ENCODE data around the gene PSTPIP1. TPM values are rescaled to one million over a fixed set of nuclear protein-coding genes. Genes with fewer than 3 reads are reported as not detected.

The PSTPIP1 gene
- total and polyA plus RNA-seq, 2 of the 13 experiments (the other 11 are each of a cell fraction or from before 2014, with no cell fraction given), result 4.4 to 8.7 TPM

DNA sequence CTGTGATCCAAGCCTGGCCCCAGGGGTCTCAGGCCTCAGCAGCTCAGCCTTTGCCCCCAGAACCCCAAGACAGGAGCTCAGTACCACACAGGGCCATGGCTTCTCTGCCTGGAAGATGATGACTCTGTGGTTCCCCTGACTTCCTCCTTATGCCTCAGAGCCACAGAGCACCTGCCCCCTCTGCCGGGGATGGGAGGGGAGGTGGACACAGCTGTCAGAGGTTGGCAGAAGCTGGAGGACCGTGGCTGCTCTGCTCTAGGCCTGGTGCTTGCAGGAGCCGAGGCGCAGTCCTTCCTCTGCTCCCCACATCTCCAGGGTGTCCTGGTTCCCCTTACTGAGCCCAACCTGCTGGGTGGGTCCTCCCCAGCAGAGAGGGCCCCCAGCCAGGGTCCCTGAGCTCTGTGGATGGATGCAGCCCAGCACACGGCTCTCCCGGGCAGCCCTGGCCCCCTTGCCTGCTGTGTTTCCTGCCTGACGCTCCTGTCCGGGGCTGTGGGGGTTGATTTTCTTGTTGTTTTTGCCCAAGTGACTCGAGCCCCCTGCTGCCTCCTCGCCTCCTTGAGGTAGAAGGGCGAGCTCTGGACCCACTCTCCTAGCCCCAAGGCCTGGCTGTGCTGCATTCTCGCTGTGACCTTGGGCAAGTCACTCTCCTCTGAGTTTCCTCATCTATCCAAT lies 36.6 kb downstream of the PSTPIP1 start (continued):
- TF ChIP-seq, protein P1, sequence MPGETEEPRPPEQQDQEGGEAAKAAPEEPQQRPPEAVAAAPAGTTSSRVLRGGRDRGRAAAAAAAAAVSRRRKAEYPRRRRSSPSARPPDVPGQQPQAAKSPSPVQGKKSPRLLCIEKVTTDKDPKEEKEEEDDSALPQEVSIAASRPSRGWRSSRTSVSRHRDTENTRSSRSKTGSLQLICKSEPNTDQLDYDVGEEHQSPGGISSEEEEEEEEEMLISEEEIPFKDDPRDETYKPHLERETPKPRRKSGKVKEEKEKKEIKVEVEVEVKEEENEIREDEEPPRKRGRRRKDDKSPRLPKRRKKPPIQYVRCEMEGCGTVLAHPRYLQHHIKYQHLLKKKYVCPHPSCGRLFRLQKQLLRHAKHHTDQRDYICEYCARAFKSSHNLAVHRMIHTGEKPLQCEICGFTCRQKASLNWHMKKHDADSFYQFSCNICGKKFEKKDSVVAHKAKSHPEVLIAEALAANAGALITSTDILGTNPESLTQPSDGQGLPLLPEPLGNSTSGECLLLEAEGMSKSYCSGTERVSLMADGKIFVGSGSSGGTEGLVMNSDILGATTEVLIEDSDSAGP (CRISPR knock-in tag; IDR thresholded peaks at IDR 0.05; ENCODE audit: borderline replicate concordance), result 0 out of 2 replicates have a peak, but pooled peaks have one; percentile 5
- TF ChIP-seq PAX8 (CRISPR knock-in tag; IDR thresholded peaks at IDR 0.05; ENCODE audit: borderline replicate concordance) (no peak), GPN1 (CRISPR knock-in tag; IDR thresholded peaks at IDR 0.05; ENCODE audit: borderline replicate concordance) (no peak)
- TF ChIP-seq, protein P2, sequence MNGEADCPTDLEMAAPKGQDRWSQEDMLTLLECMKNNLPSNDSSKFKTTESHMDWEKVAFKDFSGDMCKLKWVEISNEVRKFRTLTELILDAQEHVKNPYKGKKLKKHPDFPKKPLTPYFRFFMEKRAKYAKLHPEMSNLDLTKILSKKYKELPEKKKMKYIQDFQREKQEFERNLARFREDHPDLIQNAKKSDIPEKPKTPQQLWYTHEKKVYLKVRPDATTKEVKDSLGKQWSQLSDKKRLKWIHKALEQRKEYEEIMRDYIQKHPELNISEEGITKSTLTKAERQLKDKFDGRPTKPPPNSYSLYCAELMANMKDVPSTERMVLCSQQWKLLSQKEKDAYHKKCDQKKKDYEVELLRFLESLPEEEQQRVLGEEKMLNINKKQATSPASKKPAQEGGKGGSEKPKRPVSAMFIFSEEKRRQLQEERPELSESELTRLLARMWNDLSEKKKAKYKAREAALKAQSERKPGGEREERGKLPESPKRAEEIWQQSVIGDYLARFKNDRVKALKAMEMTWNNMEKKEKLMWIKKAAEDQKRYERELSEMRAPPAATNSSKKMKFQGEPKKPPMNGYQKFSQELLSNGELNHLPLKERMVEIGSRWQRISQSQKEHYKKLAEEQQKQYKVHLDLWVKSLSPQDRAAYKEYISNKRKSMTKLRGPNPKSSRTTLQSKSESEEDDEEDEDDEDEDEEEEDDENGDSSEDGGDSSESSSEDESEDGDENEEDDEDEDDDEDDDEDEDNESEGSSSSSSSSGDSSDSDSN (CRISPR knock-in tag; IDR thresholded peaks at IDR 0.05), result no peak

DNA sequence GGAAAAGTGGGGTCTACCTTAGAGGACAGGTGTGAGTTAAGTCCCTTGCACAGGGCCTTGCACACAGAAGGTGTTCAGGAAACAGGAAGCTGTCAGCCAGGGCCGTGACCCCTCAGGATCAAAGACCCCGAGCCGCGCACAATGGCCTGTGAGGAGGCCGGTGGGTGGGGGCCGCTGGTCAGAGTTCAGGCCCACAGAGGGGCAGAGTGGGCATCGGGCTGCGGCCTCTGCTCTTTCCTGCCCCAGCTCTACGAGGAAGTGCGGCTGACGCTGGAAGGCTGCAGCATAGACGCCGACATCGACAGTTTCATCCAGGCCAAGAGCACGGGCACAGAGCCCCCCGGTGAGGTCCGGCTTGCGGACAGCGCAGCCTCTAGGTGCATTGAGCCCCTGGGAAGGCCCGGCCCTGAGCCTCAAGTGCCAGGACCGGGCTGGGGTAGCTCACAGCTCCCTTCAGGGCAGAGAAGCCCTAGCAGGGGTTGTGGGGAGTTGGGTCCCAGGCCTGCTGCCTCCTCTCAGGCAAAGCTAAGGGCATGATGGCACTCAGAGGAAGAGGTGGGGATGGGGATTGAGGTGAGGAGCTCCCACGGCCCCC lies 37.2 kb downstream of the PSTPIP1 start:
- peak overlapping the region; percentile 66 to 81 (median 74) for H3K4me3 ChIP-seq (replicated peaks in 1 of 3; ENCODE audit: insufficient read depth in 1 of 3, low read depth in 2 of 3, low read length in 3 of 3)
- H3K9ac ChIP-seq (ENCODE audit: insufficient read depth, low read depth, low read length), result peak overlapping the region; percentile 66
- H3K27me3 ChIP-seq (ENCODE audit: control insufficient read depth in 1 of 2, insufficient read depth in 2 of 2, low read length in 2 of 2), result peaks cover 1 to 8% of the 10 kb centered on the region in 2 experiments; a peak in 3 of 5 replicates
- H3K4me1 ChIP-seq (ENCODE audit: insufficient read depth, low read length), result peaks cover 47% of the 10 kb centered on the region
- BruUV-seq (replicated peaks), result TSS peak; percentile 72
- H3K79me2 ChIP-seq (ENCODE audit: insufficient read depth, low read length), result no peaks in the 10 kb centered on the region
- intact Hi-C loops (cut with micrococcal nuclease; ENCODE audit: unreplicated experiment) (loop anchor here (5.0 kb wide), 1 partner anchor 130 kb away; no protein-coding TSS in a partner anchor), in situ Hi-C loops (cut with HindIII; ENCODE audit: extremely low pct_ligation_motif_present, low pct_unique_long_range_greater_than_20kb) (loop anchor here (10.0 kb wide), 1 partner anchor 127 kb away; the partner anchor contains the start of gene SCAPER)
- ChIA-PET CTCF (ENCODE audit: low intra/inter-chr PET ratio, low total read pairs) (no interaction called here), POLR2A (interaction anchor here (1.0 to 1.5 kb wide), 4 partner anchors 35 to 473 kb away, joined by 3 to 4 read pairs (median 3); partner anchors contain the start of genes RCN2 and TSPAN3)
- FAIRE-seq, result no peak
- peak overlapping the region; percentile 59 for H3K27ac ChIP-seq (ENCODE audit: extremely low read length, insufficient read depth, low read length)
- peak; percentile 66 for DNase-seq (ENCODE audit: low spot score)
- WGBS (ENCODE audit: low lambda C conversion rate), result 0% methylated on average over 2 of the region's 22 CpGs
- peak; percentile 43 for ATAC-seq
- H2AFZ ChIP-seq (ENCODE audit: low read length), result no peak overlapping the region
- H3K36me3 ChIP-seq (replicated peaks in 1 of 2; ENCODE audit: control insufficient read depth in 1 of 2, insufficient read depth in 2 of 2, low read length in 2 of 2), result peaks cover 0 to 6% of the 10 kb centered on the region in 2 experiments; a peak in 2 of 5 replicates
- no peaks in the 10 kb centered on the region for H3K9me3 ChIP-seq (ENCODE audit: low read length)
- peak overlapping the region; percentile 97 for H3K4me2 ChIP-seq (ENCODE audit: low read depth, low read length)
- H4K20me1 ChIP-seq (ENCODE audit: insufficient read depth, low read length), result no peaks in the 10 kb centered on the region
- TF ChIP-seq SIX1 (CRISPR knock-in tag; IDR thresholded peaks at IDR 0.05; ENCODE audit: borderline replicate concordance) (no peak), HNRNPUL1 (IDR thresholded peaks at IDR 0.05; ENCODE audit: low read depth, low read length) (no peak), ZNF124 (CRISPR knock-in tag; IDR thresholded peaks at IDR 0.05) (no peak; the same call in 1 of the 2 replicates), FOXK1 (CRISPR knock-in tag; IDR thresholded peaks at IDR 0.05; ENCODE audit: borderline replicate concordance, low read depth) (peak; percentile 36; the same call in 1 of the 2 replicates), PTBP1 (IDR thresholded peaks at IDR 0.05; ENCODE audit: low read depth, low read length, poor library complexity, severe bottlenecking) (no peak), RARA (CRISPR knock-in tag; IDR thresholded peaks at IDR 0.05) (peak; percentile 89)
- TF ChIP-seq, protein P3, sequence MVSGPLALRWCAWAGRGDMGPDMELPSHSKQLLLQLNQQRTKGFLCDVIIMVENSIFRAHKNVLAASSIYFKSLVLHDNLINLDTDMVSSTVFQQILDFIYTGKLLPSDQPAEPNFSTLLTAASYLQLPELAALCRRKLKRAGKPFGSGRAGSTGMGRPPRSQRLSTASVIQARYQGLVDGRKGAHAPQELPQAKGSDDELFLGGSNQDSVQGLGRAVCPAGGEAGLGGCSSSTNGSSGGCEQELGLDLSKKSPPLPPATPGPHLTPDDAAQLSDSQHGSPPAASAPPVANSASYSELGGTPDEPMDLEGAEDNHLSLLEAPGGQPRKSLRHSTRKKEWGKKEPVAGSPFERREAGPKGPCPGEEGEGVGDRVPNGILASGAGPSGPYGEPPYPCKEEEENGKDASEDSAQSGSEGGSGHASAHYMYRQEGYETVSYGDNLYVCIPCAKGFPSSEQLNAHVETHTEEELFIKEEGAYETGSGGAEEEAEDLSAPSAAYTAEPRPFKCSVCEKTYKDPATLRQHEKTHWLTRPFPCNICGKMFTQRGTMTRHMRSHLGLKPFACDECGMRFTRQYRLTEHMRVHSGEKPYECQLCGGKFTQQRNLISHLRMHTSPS (CRISPR knock-in tag; IDR thresholded peaks at IDR 0.05; ENCODE audit: low read depth), result peak; percentile 92
- TF ChIP-seq, protein P4, sequence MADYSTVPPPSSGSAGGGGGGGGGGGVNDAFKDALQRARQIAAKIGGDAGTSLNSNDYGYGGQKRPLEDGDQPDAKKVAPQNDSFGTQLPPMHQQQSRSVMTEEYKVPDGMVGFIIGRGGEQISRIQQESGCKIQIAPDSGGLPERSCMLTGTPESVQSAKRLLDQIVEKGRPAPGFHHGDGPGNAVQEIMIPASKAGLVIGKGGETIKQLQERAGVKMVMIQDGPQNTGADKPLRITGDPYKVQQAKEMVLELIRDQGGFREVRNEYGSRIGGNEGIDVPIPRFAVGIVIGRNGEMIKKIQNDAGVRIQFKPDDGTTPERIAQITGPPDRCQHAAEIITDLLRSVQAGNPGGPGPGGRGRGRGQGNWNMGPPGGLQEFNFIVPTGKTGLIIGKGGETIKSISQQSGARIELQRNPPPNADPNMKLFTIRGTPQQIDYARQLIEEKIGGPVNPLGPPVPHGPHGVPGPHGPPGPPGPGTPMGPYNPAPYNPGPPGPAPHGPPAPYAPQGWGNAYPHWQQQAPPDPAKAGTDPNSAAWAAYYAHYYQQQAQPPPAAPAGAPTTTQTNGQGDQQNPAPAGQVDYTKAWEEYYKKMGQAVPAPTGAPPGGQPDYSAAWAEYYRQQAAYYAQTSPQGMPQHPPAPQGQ (CRISPR knock-in tag; IDR thresholded peaks at IDR 0.05; ENCODE audit: borderline replicate concordance), result no peak

Measured in HepG2 (cell line).